HL-60 (cell line): ENCODE measurements around the gene UBE4B.

Experiments used
- DNase-seq, 2 experiments: peaks; one replicate each; pipeline ENCODE4 v3.0.0-alpha.2; 2010 to 2020; ENCODE audit warnings: low read depth in 1 of 2, low spot score in 1 of 2
- H3K27ac ChIP-seq: fragments of 250-450 bp; sonication (Bioruptor Pico); replicated peaks from 2 replicates; pipeline ENCODE4 v1.5.1; 2020; ENCODE audit warnings: mild to moderate bottlenecking, moderate library complexity
- H3K27me3 ChIP-seq: fragments of 250-450 bp; sonication (Bioruptor Pico); 2 replicates; pipeline ENCODE4 v1.5.1; 2021; ENCODE audit warnings: mild to moderate bottlenecking, moderate library complexity; ENCODE audit not compliant: insufficient read depth, poor library complexity, severe bottlenecking
- H3K4me3 ChIP-seq: replicated peaks from 2 replicates; pipeline ENCODE4 v1.5.1; 2011; ENCODE audit warnings: mild to moderate bottlenecking, control low read depth, low read length; ENCODE audit not compliant: insufficient read depth
- CTCF ChIP-seq: IDR thresholded peaks from one replicate; pipeline ENCODE4 v1.5.1; 2011; ENCODE audit warnings: low read length, control low read depth, inconsistent platforms; ENCODE audit not compliant: insufficient read depth
- GABPA ChIP-seq: IDR thresholded peaks from 2 replicates; pipeline ENCODE4 v1.6.1; 2012; ENCODE audit warnings: low read depth
- POLR2AphosphoS5 ChIP-seq: IDR thresholded peaks from 2 replicates; pipeline ENCODE4 v1.6.1; 2012; ENCODE audit warnings: low read depth
- REST ChIP-seq: IDR thresholded peaks from 2 replicates; pipeline ENCODE4 v1.6.1; 2012; ENCODE audit warnings: low read depth; ENCODE audit not compliant: insufficient replicate concordance
- SPI1 ChIP-seq: IDR thresholded peaks from 2 replicates; pipeline ENCODE4 v1.6.1; 2012; ENCODE audit warnings: low read depth, mild to moderate bottlenecking, borderline replicate concordance

The UBE4B gene

GRCh38 chr1:10082785-10083479 lies 50.2 kb downstream of the UBE4B start:
- Histone ChIP-seq H3K27me3 (no peaks in the 10 kb centered on the region), H3K27ac (no peak overlapping the region), H3K4me3 (no peak overlapping the region)
- DNase-seq, result no peak
- TF ChIP-seq REST (no peak), POLR2AphosphoS5 (no peak), CTCF (no peak), SPI1 (no peak), GABPA (no peak)

GRCh38 chr1:10084045-10084444 lies 51.3 kb downstream of the UBE4B start:
- no peak overlapping the region for H3K27ac ChIP-seq
- H3K27me3 ChIP-seq, result no peaks in the 10 kb centered on the region
- DNase-seq, result no peak
- H3K4me3 ChIP-seq, result no peak overlapping the region
- TF ChIP-seq REST (no peak), GABPA (no peak), POLR2AphosphoS5 (no peak), CTCF (no peak), SPI1 (no peak)

- H3K4me3 ChIP-seq, result no peak overlapping the region
- no peak for TF ChIP-seq CTCF
- TF ChIP-seq SPI1, result no peak
- DNase-seq, result no peak
- no peak overlapping the region for H3K27ac ChIP-seq
- H3K27me3 ChIP-seq, result no peaks in the 10 kb centered on the region
Measured at GRCh38 chr1:10085076-10085475, 52.3 kb downstream of the UBE4B start.

- H3K27me3 ChIP-seq, result no peaks in the 10 kb centered on the region
- no peak for TF ChIP-seq POLR2AphosphoS5
- H3K4me3 ChIP-seq, result no peak overlapping the region
- no peak overlapping the region for H3K27ac ChIP-seq
- DNase-seq, result no peak
Measured at GRCh38 chr1:10087210-10087609, 54.5 kb downstream of the UBE4B start.
